ENCODE results near the gene HCN4. TPM values are rescaled to one million over a fixed set of nuclear protein-coding genes. Genes with fewer than 3 reads are reported as not detected.

The HCN4 gene
- total and polyA plus RNA-seq, 2 donors (not counting 1 experiment from before 2014, with no cell fraction given), result not detected

GRCh38 chr15:73382115-73382514 lies 13.4 kb upstream of the HCN4 start:
- no peak overlapping the region for H3K9ac ChIP-seq (ENCODE audit: insufficient read depth, low read length)
- H2AFZ ChIP-seq (ENCODE audit: low read length), result no peak overlapping the region
- H3K36me3 ChIP-seq (ENCODE audit: control insufficient read depth, insufficient read depth, low read length), result no peaks in the 10 kb centered on the region
- H3K27me3 ChIP-seq (ENCODE audit: control insufficient read depth, insufficient read depth, low read length), result peaks cover 2% of the 10 kb centered on the region
- H4K20me1 ChIP-seq (ENCODE audit: control insufficient read depth, extremely low read depth, insufficient read depth, low read length), result no peaks in the 10 kb centered on the region
- no peak overlapping the region for H3K27ac ChIP-seq (ENCODE audit: insufficient read depth, low read length)
- no peaks in the 10 kb centered on the region for H3K79me2 ChIP-seq (ENCODE audit: control insufficient read depth, insufficient read depth, low read length)
- H3K4me2 ChIP-seq (ENCODE audit: extremely low read depth, insufficient read depth, low read length), result no peak overlapping the region
- no peak for DNase-seq (ENCODE audit: low read depth in 2 of 2)
- no peak overlapping the region for H3K4me3 ChIP-seq (replicated peaks in 1 of 4; ENCODE audit: control extremely low read depth in 1 of 4, insufficient read depth in 1 of 4, low read depth in 3 of 4, low read length in 4 of 4)
- H3K9me3 ChIP-seq (ENCODE audit: control insufficient read depth, insufficient read depth, low read depth, low read length), result no peaks in the 10 kb centered on the region
- TF ChIP-seq CTCF (conservative IDR thresholded peaks at IDR 0.05 in 1 of 2, IDR thresholded peaks at IDR 0.05 in 1 of 2; ENCODE audit: low read depth in 1 of 2, low read length in 2 of 2) (no peak), EZH2 (IDR thresholded peaks at IDR 0.05; ENCODE audit: low read length, missing control alignments) (no peak)
- no peaks in the 10 kb centered on the region for H3K4me1 ChIP-seq (ENCODE audit: control insufficient read depth, extremely low read depth, insufficient read depth, low read length)

GRCh38 chr15:73380661-73381060 lies 11.9 kb upstream of the HCN4 start:
- DNase-seq (ENCODE audit: low read depth in 2 of 2), result no peak
- Histone ChIP-seq H3K9ac (ENCODE audit: insufficient read depth, low read length) (no peak overlapping the region), H3K4me1 (ENCODE audit: control insufficient read depth, extremely low read depth, insufficient read depth, low read length) (no peaks in the 10 kb centered on the region)

GRCh38 chr15:73378089-73378488 lies 9.3 kb upstream of the HCN4 start:
- no peak overlapping the region for H3K27ac ChIP-seq (ENCODE audit: insufficient read depth, low read length)
- no peaks in the 10 kb centered on the region for H3K4me1 ChIP-seq (ENCODE audit: control insufficient read depth, extremely low read depth, insufficient read depth, low read length)
- H3K79me2 ChIP-seq (ENCODE audit: control insufficient read depth, insufficient read depth, low read length), result no peaks in the 10 kb centered on the region
- no peak for DNase-seq (ENCODE audit: low read depth in 2 of 2)
- no peak overlapping the region for H3K4me2 ChIP-seq (ENCODE audit: extremely low read depth, insufficient read depth, low read length)
- peaks cover 4% of the 10 kb centered on the region for H3K27me3 ChIP-seq (ENCODE audit: control insufficient read depth, insufficient read depth, low read length)
- H3K9me3 ChIP-seq (ENCODE audit: control insufficient read depth, insufficient read depth, low read depth, low read length), result no peaks in the 10 kb centered on the region
- H2AFZ ChIP-seq (ENCODE audit: low read length), result no peak overlapping the region
- TF ChIP-seq CTCF (conservative IDR thresholded peaks at IDR 0.05 in 1 of 2, IDR thresholded peaks at IDR 0.05 in 1 of 2; ENCODE audit: low read depth in 1 of 2, low read length in 2 of 2) (no peak), EZH2 (IDR thresholded peaks at IDR 0.05; ENCODE audit: low read length, missing control alignments) (no peak)
- H3K4me3 ChIP-seq (replicated peaks in 1 of 4; ENCODE audit: control extremely low read depth in 1 of 4, insufficient read depth in 1 of 4, low read depth in 3 of 4, low read length in 4 of 4), result no peak overlapping the region
- H3K9ac ChIP-seq (ENCODE audit: insufficient read depth, low read length), result no peak overlapping the region
- no peaks in the 10 kb centered on the region for H4K20me1 ChIP-seq (ENCODE audit: control insufficient read depth, extremely low read depth, insufficient read depth, low read length)
- no peaks in the 10 kb centered on the region for H3K36me3 ChIP-seq (ENCODE audit: control insufficient read depth, insufficient read depth, low read length)

More at GRCh38 chr15:73380661-73381060, 11.9 kb upstream of the HCN4 start:
- no peaks in the 10 kb centered on the region for H4K20me1 ChIP-seq (ENCODE audit: control insufficient read depth, extremely low read depth, insufficient read depth, low read length)
- H3K4me2 ChIP-seq (ENCODE audit: extremely low read depth, insufficient read depth, low read length), result no peak overlapping the region
- H3K27me3 ChIP-seq (ENCODE audit: control insufficient read depth, insufficient read depth, low read length), result peaks cover 2% of the 10 kb centered on the region
- no peak for TF ChIP-seq CTCF (conservative IDR thresholded peaks at IDR 0.05 in 1 of 2, IDR thresholded peaks at IDR 0.05 in 1 of 2; ENCODE audit: low read depth in 1 of 2, low read length in 2 of 2)
- no peak for TF ChIP-seq EZH2 (IDR thresholded peaks at IDR 0.05; ENCODE audit: low read length, missing control alignments)
- H3K9me3 ChIP-seq (ENCODE audit: control insufficient read depth, insufficient read depth, low read depth, low read length), result no peaks in the 10 kb centered on the region
- no peak overlapping the region for H3K4me3 ChIP-seq (replicated peaks in 1 of 4; ENCODE audit: control extremely low read depth in 1 of 4, insufficient read depth in 1 of 4, low read depth in 3 of 4, low read length in 4 of 4)
- H3K27ac ChIP-seq (ENCODE audit: insufficient read depth, low read length), result no peak overlapping the region
- H2AFZ ChIP-seq (ENCODE audit: low read length), result no peak overlapping the region
- H3K36me3 ChIP-seq (ENCODE audit: control insufficient read depth, insufficient read depth, low read length), result no peaks in the 10 kb centered on the region
- no peaks in the 10 kb centered on the region for H3K79me2 ChIP-seq (ENCODE audit: control insufficient read depth, insufficient read depth, low read length)
